Loucy (cell line): ENCODE measurements around the gene GAB1.

ENCODE experiments used
- EZH2phosphoT487 ChIP-seq: fragments of 200-600 bp; IDR thresholded peaks from 2 replicates; pipeline ENCODE4 v1.6.1; 2018; ENCODE audit warnings: antibody characterized with exemption, mild to moderate bottlenecking, moderate library complexity, borderline replicate concordance
- TF ChIP-seq, protein P1 (sequence below): fragments of 200-600 bp; sonication (generic); conservative IDR thresholded peaks from 2 replicates; pipeline ENCODE4 v1.5.1; 2014; ENCODE audit warnings: mild to moderate bottlenecking, antibody characterized with exemption, low read length

- TF ChIP-seq, protein P1, sequence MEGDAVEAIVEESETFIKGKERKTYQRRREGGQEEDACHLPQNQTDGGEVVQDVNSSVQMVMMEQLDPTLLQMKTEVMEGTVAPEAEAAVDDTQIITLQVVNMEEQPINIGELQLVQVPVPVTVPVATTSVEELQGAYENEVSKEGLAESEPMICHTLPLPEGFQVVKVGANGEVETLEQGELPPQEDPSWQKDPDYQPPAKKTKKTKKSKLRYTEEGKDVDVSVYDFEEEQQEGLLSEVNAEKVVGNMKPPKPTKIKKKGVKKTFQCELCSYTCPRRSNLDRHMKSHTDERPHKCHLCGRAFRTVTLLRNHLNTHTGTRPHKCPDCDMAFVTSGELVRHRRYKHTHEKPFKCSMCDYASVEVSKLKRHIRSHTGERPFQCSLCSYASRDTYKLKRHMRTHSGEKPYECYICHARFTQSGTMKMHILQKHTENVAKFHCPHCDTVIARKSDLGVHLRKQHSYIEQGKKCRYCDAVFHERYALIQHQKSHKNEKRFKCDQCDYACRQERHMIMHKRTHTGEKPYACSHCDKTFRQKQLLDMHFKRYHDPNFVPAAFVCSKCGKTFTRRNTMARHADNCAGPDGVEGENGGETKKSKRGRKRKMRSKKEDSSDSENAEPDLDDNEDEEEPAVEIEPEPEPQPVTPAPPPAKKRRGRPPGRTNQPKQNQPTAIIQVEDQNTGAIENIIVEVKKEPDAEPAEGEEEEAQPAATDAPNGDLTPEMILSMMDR, result no peak
- TF ChIP-seq EZH2phosphoT487, result no peak
Measured at GRCh38 chr4:143351149-143351691, 14.5 kb downstream of the GAB1 start.
